GM19328 (cell line): ENCODE measurements around the gene MASP1.

Experiments used
- ATAC-seq: cut with Tn5 transposase; IDR thresholded peaks from one replicate; pipeline ENCODE4 v1.9.1; 2021; ENCODE audit warnings: mild to moderate bottlenecking, moderate library complexity; ENCODE audit not compliant: unreplicated experiment

Gene MASP1

DNA sequence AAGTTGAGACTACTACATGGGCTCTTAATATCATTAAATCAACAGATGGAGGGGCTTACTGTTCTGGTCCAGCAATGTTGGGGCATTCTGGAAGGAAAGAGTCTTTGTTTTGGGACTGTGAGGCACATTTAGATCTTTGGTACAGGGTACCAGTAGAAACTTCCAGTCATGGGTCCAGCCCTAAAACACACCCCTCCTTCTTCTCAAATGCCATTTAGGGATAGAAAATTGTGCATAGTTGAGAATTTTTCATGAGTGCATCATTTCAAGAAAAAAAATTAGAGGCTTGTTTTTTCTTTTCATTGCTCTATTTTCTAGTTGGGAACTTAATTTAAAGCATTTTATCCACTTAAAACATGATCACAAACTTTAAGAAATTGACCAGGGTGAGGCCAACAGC, 98.4 kb downstream of the MASP1 start:
- no peak for ATAC-seq

- no peak for ATAC-seq
These were observed 100.3 kb downstream of the MASP1 start for GRCh38 chr3:187191271-187191670.

GRCh38 chr3:187188931-187189330, 102.6 kb downstream of the MASP1 start:
- ATAC-seq: no peak

DNA sequence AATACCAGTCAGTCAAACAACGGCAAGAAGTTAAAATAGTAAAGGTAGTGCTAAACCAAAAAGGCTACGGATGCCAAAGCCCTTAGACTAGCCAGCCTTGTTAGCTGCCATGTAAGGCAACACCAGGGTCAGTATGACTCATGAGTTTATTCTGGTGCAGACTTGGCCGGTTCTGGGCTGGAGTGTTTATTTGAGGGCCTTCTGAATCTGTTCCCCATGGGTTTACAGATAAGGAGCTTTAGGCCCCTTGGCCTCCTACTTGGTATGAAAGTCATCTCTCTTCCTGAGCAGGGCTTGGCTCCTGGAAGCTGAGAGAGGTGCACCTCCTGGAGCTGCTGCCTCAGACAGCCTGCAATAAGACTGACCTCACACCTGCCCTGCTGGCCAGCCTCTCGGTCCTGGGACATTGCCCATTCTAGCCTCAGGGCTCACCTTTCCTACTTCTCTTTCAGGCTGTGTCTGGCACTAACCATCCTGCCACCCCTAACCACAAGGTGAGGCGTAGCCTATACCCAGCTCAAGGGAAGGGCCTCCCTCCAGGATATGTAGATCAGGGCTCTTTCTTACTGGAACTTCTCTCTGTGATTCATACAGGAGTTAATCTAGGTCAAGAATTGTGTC, 104.6 kb downstream of the MASP1 start:
- no peak for ATAC-seq

DNA sequence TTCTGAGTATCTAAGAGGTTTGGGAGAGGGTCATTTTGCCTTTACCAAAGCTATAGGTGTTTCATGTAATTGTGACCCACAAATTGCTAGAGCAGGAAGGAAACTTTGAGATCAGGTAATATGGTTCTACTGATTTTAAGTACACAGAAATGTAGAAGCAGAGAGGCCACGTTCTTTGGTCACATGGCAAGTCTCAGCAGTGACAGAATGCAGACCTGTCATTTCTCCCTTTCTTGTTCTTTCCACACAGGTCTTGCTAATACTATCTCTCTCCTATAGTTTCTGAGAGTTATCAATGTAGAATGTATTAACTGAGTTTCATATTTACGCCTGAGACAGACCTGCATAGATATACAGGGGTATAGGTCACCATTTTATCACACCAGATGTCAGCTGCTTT, 105.2 kb downstream of the MASP1 start:
- no peak for ATAC-seq

GRCh38 chr3:187185759-187186158, 105.8 kb downstream of the MASP1 start:
- ATAC-seq: no peak
